Anterior cingulate cortex (tissue), 58 donors: ENCODE measurements around the gene TMPRSS11F.
A peak's percentile ranks its signal among the peaks of the same experiment; 100 is the strongest.
"Not testable (repeated sequence)": the region's sequence is repeated elsewhere in the genome, so short reads cannot be mapped to it uniquely, and the experiment has no call there.

ENCODE experiments used
- DNase-seq, 58 donors: peaks; one replicate each; lab custom pipeline; 2025; lab: John Stamatoyannopoulos, UW

The TMPRSS11F gene

DNA sequence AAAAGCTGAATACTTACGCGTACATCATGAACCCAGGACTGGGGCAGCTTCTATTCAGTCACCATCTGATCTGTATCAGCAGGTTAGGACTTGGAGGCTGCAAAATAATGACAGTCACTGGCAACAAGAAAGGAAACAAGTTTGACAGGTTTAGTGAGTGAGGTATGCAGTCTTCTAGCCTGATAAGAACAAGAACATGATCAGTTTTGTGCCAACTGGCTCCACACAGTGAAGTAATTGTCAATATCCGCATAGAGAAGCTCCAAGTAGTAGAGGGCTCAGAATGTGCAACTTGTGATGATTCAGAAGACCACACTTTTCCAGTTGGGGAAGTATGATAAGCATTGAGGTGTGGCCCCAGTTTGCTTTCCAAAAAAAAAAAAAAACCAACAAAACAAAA, at the start of gene TMPRSS11F:
TSS of gene TMPRSS11F (minus strand) at position 77 of the 400 bp plus-strand sequence. CDS start at position 28, 49 bp downstream.
- DNase-seq = no peak

DNA sequence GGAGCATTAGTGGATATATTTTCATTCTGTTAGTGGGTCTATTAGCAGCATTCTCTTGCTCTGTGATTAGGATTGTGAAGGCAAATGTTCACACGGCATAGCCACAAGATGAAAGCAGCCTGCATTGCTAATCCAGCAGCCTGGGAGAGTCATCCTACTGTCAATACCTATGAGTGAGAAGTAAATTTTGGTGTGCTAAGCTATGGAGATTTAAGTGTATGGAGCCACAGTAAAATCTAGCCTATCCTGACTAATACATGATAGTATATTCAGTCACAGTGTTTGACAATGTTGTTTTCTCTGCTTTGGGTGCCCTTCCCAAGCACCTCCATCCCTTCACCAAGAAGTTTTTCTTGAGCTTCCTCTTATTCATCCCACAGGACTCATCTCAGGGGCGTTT, 47.2 kb upstream of the TMPRSS11F start:
- no peak for DNase-seq

DNA sequence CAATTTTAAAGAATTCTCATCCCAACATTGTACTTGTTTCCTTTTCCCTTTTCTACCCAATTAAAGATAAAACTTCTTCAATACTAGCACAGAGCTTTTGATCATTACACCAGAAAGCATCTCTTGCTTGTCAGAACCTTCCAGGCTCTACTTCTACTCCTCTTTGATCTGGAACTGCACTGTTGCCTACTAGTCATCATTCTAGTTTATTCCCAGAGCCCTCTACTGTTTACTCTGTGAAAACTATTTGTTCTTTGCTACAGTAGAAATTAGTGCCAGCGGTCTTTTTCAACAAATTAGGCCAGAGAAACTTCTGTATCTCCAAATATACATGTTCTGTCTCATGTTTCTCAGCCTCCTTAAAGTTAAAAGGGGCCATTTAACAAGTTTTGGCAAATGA, 46.8 kb upstream of the TMPRSS11F start:
- no peak for DNase-seq

DNA sequence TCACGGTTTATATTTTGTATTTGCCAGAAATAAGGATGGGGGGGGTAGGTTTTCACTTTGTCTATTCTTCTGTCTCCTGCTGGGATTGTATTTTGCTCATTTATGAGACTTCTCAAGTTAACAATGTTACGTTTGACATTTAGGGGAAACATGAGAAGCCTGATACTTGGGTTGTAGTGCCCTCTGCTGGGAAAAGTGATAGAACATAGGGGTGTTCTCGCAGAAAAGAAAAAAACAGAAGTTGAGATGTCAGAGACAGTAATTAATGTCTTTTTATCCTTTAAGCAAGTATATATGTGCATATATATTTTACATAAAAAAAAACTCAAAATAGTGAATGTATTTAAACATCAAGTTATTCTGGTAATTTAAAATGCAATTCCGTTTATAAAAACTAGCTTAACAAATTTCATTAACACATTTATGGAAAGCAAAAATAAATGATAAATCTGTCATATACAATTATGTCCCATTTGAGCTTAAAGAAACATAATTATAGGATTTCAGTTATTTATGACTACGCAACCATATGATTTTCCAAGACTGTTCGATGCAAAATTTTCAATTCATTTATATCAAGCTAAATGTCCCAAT, 46.0 kb upstream of the TMPRSS11F start:
- DNase-seq = peak in 20 of 58 donors; percentile 1 to 52 (median 16)

DNA sequence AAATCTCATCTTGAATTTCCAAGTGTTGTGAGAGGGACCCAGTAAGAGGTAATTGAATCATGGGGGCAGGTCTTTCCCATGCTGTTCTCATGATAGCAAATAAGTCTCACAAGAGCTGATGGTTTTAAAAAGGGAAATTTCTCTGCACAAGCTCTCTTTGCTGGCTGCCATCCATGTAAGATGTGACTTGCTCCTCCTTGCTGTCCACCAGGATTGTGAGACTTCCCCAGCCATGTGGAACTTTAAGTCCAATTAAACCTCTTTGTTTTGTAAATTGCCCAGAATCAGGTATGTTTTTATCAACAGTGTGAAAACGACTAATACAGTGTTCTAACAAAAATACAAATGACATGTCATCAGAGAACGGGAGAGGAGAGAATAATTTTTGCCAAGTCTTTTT, 44.7 kb upstream of the TMPRSS11F start:
- DNase-seq = not testable (repeated sequence)

DNA sequence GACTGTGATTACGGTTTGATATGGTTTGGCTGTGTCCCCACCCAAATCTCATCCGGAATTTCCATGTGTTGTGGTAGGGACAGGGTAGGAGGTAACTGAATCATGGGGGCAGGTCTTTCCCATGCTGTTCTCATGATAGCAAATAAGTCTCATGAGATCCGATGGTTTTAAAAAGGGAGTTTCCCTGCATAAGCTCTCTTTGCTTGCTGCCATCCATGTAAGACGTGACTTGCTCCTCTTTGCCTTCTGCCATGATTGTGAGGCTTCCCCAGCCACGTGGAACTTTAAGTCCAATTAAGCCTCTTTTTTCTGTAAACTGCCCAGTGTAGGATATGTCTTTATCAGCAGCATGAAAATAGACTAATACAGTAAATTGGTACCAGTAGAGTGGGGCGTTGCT, 42.5 kb upstream of the TMPRSS11F start:
- not testable (repeated sequence) for DNase-seq

DNA sequence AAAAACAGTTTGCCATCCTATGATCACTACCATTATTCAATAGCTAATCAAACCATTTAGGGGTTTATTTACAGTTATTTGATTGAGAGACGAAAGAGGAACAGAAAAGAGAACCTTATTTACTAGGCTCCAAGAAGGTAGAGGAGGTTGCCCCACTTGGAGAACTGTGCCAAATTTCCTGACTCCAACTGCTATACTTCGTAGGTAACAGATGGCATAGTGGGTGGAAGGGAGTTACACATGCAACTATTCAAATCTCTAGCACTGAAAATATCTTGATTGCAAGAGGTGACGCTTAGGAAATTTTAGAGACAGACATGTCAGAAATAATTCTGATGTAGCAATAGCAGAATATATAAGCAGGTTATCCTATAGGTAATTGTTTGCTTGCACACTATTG, 38.0 kb upstream of the TMPRSS11F start:
- DNase-seq = peak in 6 of 58 donors; percentile 5 to 65 (median 18)

DNA sequence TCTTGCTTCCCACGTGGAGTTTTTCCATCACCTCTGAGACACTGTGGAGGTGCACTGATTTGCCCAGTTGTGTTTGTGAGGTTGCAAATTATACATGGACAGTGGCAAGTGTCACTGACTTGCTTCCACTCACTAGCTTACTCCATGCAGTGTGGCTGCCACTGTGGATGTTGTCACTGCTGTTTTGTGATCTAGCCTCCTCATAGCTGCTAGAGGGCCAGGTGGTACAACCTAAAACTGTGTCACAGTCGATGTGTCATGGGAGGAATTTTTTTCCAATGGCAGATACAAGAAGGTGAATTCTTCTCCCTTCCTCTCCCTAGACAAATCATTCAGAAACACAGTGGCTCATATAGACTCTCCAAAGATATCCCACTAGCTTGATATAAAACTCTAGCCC, 37.5 kb upstream of the TMPRSS11F start:
- DNase-seq = no peak

DNA sequence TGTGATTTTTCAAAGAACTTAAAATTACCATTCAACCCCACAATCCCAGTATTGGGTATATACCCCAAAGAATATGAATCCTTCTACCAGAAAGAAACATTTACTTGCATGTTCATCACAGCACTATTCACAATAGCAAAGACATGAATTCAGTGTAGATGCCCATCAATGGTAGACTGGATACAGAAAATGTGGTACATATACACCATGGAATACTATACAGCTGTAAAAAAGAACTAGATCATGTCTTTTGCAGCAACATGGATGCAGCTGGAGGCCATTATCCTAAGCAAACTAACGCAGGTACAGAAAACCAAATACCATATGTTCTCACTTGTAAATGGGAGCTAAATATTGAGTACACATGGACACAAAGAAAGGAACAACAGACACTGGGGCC, 34.1 kb upstream of the TMPRSS11F start:
- DNase-seq = no peak

DNA sequence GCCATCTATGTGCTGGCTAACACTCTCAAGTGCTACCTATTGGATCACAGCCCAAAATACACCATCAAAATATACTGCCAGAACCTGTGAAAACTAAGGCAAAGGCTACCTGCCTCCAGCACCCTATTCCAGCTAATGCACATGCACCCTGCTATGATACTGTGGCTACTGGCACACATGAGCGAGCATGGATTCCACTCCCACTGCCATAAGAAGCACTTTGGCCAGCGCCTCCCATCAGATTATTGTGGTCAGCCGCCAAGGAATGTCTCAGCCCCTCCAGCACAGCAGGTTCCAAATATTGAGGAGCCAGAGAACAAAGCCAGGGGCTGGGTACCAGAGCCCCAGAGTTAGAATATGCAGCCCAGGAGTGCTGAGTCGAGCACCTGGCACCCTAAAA, 32.5 kb upstream of the TMPRSS11F start:
- DNase-seq = no peak

DNA sequence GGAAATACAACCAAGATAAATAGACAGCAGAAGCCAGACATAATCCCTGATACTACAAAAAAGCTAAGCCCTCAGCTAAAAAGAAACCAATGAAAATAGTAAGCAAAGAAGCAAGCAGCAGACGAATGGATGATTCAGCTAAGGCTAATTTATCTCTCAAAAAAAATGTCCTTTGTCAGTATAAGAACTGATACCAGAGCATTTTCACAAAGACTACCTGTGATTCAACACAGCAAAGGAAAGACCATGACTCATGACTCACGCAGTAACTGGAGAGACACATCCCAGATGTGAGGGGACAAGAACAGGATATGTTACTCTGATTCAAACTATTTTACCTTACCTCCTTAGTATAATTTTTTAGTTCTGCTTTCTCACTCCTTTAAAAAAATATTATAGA, 22.7 kb upstream of the TMPRSS11F start:
- DNase-seq = no peak

DNA sequence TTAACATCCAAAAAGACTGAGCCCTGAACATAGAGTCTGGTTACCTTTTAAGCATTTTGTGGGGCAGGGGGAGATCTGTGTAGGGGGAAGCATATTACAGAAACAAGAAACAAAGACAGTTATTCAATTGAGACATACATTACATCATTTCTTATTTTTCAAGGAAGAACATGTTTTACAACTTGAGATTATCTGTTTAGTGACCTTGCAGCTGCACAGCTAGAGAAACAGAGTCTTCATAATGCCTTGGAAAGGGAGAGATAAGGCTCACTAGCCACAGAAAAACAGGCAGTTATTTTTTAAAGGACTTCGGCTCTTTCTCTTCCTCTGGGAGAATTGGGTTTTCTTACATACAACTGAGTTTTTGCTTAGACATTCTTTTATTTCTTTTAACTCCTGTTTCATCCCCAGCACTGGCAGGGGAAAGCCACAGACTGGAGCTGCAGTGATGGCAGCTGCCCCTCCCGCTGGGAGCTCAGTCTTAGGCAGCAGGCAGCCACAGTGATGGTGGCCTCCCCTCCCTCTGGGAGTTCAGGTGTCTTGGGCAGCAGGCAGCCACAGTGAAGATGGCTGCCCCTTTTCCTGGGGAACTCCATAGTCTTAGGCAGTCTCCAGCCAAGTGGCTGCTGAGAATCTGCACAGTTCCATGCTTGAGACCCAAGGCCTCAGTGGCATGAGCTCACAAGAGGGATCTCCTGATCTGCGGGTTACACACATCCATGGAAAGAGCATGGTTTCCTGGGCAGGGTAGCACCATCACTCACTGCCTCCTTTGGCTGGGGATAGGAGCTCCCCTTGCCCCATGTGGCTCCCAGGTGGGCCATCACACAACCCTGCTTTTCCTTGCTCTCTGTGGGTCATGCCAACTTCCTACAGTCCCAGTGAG, 19.4 kb upstream of the TMPRSS11F start:
- no peak for DNase-seq

DNA sequence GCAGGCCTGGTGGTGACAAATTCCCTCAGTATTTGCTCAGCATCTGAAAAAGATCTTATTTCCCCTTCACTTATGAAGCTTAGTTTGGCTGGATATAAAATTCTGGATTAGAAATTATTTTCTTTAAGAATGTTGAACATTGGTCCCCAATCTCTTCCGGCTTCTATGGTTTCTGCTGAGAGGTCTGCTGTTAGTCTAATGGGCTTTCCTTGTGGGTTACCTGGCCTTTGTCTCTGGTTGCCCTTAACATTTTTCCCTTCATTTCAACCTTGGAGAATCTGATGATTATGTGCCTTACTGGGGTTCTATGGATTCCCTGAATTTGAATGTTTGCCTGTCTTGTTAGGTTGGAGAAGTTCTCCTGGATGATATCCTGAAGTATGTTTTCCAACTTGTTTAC, 17.4 kb upstream of the TMPRSS11F start:
- DNase-seq = no peak

DNA sequence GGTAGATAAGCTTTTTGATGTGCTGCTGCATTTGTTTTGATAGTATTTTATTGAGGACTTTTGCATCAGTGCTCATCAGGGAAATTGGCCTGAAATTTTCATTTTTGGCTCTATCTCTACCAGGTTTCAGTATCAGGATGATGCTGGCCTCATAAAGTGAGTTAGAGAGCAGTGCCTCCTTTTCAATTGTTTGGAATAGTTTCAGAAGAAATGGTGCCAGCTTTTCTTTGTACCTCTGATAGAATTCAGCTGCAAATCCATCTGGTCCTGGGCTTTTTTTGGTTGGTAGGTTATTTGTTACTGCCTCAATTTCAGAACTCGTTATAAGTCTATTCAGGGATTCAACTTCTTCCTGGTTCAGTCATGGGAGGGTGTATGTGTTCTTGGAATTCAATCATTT, 15.6 kb upstream of the TMPRSS11F start:
- DNase-seq = no peak

DNA sequence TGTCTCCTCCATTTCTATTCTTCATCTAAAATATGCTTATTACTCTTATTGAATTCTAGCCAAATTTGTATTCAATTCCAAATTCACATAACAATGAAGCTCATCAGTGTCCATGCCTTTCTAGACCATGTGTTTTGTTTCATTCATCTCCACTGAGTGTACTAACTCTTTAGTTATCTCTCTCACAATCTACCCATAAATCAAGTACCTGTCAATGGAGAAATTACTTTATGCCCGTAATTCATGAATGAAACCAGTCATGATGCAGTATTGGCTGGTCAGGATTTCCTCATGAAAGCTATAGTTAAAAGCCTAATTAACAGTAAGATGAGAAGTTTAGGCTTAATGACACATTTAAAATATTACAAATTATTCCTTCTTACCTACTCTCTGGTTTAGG, 12.2 kb upstream of the TMPRSS11F start:
- no peak for DNase-seq

DNA sequence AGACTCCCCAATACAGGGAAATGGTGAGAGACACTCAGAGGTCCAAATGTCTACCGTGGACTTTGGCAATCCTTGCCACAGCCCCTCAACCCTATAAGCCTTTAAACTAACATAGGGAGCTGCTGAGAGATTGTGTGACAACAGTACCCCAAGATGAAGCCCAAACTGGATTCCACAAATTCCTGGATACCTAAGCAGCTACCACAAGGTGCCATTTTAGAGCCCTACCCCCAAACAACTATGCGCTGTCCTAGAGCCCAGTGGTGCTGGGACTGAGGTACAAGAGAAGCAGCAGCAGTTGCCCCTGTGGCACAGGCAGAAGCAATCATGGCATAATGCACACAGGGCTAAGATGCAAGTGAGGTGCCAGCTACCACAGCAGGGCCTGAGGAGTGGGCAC, 2.7 kb upstream of the TMPRSS11F start:
- no peak for DNase-seq

DNA sequence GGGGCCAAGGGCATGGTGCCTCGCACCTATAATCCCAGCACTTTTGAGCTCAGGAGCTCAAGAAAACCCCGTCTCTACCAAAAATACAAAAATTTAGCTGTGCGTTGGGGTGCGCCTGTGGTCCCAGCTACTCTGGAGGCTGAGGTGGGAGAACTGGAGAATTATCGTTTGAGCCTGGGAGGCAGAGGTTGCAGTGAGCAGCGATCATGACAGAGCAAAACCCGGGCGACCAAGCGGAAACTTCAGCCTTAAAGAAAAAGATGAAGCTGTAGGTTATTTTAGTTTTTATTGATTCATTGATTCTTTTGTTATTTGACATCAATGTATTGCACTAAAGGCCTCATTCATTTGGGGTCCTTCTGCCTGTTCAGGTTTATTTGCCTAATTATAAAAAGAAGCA, 5.4 kb downstream of the TMPRSS11F start:
- DNase-seq = no peak

DNA sequence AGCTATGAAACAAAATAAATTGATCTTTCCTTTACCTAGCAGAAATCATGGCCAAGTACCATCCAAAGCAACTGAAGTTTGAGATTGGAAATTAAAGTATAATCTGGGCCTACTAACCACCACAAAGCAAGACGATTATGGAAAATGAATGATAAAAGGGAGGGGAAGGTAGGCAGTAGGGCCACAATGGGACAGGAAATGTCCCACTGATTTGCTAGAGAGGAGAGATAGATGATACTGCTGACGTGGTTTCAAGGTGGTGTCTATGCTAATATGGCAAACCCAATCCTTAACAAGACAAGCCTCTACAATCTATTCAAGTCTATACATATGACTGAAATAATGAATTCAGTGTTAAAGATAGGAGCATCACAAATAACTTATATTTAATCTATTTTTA, 6.1 kb downstream of the TMPRSS11F start:
- no peak for DNase-seq

DNA sequence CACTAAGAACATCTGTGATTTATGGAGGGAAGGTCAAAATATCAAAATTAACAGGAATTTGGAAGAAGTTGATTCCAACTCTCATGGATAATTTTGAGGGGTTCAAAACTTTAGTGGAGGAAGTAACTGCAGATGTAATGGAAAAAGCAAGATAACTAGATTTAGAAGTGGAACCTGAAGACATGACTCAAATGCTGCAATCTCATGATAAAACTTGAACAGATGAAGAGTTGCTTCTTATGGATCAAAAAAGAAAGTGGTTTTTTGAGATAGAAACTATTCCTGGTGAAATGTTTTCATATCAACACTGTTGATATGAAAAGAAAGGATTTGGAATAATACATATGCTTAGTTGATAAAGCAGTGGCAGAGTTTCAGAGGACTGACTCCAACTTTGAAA, 9.7 kb downstream of the TMPRSS11F start:
- no peak for DNase-seq

DNA sequence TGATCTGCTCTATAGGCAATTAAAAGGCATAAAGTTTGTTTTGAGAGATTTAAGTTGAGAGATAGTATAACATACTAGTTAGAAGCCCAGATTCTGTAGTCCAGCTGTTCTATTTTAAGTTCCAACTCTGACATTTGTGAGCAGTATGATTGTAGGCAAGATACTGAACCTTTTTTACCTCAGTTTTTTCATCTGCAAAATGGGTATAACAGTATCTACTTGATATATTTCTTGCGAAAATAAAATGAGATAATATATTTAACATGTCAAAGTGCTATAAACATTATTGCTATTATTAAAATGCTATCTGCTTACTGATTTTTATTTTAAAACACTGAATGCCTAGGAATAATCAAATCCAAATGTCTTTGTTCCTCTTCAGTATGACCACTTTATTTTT, 19.2 kb downstream of the TMPRSS11F start:
- no peak for DNase-seq

DNA sequence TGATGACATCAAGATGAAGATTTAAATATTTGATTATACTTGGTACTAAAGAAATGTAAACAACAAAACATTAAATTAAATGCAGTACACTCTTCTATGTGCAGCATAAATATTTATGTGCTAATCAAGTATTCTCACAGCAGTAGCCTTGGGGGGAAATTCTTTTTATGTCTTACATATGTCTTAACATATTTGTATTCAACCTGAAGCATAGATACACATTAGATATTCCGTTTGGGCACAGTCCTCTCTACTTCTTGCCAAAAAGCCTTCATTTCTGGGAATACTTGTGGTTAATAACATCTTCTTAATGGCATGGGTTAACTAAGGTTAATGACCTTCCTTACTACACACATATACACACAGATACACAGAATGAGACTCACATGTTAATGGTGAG, 19.8 kb downstream of the TMPRSS11F start:
- DNase-seq = no peak

DNA sequence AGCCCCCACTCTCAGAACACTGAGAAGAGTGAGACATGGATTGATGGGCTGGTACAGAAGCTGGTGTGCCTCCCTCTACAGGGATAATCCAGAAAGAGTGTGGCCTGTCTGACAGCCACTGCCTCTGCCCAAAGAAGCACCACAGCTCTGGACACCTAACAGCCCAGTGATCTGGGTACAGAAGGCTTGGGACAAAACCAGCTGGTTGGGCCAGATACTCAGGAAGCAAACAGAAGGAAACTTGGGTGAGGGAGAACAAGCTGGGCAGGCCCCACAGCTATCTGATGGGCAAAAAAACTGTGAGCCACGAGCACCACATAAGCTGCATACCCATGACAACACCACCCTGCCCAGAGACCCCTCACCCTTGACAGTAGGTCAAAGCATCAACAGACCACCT, 46.9 kb downstream of the TMPRSS11F start:
- no peak for DNase-seq
